GM18909 (cell line): Measurements from ENCODE around the gene TPX2.
A peak's percentile ranks its signal among the peaks of the same experiment; 100 is the strongest.

Source experiments
- ATAC-seq: cut with Tn5 transposase; IDR thresholded peaks from one replicate; pipeline ENCODE4 v1.9.1; 2021; ENCODE audit warnings: mild to moderate bottlenecking; ENCODE audit not compliant: unreplicated experiment, poor library complexity

TPX2 gene

DNA sequence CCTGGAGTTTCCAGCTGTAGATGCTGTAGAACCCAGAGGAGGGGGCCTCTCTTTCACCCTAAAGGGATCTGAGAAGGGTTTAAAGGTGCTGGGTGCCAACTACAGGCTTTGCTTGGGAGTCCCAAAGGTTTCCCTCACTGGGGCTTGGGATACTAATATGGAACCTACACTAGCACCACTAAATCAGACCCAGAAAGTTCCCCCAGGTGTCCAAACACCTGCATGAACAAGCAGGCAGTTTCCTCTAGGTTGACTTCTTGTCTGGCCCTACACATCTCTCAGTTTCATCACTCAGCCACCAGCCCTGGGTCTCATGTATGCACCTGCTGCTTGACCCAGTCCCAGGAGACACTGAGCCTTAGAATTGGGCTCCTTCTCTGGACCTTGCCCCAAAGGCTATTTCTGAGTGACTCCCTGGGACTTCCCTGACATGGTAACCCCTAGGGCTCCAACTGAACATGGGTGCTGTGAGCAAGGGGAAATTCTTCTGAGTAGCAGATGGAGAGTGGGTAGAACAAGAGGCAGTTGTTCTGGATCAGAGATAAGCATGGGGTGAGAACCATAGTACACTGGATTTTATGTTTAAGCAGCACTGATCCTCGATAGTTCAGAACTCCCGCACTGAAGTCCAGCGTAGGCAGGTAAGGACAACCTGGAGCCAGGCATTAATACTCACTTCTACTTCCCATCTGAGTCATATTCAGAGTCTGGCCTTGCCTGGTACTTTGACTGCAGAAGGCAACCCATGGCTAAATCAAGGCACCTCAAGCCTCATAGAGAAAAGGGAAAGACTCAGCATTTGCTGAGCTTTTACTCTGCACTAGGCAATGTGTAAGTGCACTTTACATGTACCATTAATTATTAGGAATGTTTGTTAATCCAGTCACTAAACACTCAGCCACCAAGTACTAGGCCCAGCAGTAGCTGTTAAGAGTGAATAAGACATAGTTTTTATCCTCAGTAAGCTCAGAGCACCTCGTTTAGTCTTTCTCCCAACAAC lies 33.2 kb upstream of the TPX2 start:
- ATAC-seq: peak; percentile 88

DNA sequence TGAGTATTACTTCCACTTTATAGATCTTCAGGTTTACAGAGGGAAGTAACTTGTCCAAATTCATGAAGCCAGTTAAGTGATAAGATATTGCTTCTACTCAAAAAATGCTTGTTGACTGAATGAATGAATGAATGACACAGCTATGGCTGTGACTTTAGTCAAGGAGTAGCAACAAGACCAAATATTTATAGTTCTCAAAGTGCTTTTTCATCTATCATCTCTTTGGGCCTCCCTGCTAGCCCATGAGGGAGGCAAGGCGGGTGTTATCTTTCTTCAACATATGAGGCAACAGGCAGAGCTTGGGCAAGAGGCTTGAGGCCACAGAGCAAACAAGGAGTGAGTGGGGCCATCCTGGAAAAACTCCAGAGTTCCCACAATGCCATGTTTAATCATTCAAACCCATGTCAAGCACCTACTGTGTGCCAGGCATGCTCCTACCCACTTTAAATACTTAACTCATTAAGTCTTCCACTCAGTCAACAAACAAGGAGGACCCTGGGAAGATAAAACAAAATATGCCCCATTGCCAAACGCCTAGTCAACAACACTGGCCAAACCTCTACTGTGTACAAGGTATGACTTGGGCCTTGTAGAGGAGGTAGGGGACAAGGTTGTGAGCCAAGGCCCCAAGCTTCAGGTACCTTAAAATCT lies 32.4 kb upstream of the TPX2 start:
- no peak for ATAC-seq

DNA sequence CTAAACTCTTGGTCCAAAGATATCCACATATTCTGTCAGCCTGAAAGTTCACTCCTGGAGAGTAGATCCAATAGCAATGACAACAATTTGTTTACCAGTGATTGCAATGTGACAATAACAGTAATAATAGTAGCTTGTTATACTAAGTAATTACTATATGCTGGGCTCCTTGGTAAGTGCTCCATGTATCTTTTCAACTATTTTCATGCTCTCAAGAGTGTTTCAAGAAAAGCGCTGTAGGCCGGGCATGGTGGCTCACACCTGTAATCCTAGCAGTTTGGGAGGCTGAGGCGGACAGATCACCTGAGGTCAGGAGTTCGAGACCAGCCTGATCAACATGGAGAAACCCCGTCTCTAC lies 31.9 kb upstream of the TPX2 start:
- ATAC-seq: no peak

DNA sequence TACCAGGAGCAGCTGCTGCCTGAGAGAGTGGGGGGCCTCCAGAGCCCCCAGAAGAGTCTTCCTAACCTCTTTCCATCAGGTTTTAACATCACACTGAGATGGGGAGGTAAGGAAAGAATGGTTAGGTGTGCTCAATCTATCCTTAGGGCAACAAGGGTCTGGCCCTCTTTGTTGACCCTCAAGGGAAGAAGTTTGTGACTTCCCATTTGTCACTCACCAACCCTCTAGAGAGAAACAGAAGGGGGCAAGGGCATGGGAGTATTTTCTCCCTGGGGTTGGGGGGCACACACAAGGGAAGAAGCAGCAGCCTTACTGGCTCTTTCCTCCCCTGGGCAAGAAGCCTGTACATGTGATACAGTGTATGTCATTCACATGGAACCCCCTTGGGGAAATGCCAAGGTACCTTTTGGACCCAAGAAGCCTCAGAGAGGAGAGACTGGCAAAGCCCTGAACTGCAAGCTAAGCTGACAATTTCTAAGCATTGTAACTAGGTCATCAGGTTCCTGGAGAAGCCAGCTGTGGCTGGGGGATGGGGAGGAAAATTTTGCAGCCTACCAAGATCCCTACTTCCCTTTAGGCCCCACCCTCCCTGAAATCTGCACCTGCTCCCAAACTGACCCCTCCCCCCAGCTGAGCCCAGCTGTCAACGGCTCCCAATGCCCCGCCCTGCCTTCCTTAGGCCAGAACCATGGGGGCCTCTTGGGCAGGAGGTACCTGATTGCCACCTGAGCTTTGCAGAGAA lies 30.9 kb upstream of the TPX2 start:
- ATAC-seq: no peak

DNA sequence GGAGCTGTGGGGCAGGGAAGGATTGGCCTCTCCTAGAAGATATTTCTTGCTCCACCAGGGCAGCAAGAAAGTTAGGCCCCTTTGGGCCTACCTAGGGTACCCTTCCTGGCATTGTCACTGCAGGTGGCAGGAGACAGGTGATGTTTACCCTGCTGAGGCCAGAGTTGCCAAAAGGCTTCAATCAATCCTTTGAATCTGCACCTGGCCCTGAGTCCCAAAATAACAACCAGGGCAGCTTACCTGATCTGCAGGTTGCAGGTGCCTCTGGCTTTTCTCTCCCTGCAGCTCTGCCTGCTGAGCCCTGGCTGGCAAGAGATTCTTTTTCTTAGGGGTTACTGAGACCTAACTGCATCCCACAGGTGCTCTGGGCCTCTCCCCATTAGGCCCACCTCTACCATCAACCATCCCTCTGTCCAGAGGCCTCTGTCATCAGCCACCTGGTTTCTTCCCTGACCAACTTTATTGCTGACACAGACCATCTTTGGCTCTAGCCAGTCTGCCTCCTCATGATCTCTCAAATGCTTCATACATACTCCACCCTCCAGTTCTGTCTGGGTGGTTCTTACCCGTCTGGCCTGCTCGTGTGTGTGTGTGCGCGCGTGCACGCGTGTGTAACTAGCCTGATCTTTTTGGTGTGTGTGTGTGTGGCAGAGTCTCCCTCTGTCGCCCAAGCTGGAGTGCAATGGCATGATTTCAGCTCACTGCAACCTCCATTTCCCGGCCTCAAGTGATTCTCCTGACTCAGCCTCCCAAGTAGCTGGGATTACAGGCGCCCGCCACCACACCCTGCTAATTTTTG lies 30.2 kb upstream of the TPX2 start:
- ATAC-seq: no peak

DNA sequence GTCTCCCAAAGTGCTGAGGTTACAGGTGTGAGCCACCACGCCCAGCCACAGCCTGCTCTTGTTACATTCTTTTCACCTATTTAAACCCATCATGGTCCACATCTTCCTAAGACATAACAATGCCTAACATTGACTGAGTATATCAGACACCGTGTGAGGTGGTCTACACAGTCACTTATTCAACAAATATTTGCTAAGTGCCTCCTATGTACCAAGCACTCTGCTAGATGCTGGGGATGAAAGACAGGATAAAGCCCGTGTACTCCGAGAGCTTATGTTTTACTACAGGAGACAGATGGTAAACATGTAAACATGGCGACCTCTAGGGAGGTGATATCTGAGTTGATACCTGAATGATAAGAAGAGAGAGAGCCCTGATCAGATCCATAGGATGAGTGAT lies 29.2 kb upstream of the TPX2 start:
- ATAC-seq: no peak

DNA sequence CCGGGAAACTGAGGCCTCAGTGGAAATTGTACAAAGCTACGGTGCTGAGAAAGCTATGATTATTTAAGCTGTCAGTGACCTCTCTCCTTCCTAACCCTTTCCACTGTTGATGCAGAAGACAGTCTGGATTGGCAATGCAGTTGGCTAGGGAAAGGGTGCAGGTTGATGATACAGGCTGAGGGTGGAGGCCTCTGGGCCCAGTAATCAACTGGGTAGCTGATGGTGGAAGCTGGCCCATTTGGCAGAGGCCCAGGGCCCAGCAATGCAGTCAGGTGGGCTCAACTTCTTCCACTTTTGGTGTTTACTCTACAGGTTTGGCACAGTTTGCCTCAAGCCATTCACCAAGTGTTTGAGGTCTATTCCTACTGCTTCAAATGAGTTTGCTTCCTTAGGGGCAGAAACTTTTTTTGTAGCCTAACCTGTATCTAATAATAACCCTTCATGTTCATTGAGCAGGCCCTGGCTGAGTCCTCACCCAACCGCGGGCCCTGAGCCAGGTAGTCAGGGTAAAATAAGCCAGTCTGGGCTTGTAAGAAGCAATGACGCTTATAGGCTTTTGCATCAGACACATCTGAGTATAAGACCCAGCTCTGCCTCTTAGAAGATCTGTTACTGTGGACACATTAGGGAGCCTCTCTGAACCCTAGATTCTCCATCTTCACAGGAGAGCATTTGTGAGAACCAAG lies 28.5 kb upstream of the TPX2 start:
- ATAC-seq: no peak

DNA sequence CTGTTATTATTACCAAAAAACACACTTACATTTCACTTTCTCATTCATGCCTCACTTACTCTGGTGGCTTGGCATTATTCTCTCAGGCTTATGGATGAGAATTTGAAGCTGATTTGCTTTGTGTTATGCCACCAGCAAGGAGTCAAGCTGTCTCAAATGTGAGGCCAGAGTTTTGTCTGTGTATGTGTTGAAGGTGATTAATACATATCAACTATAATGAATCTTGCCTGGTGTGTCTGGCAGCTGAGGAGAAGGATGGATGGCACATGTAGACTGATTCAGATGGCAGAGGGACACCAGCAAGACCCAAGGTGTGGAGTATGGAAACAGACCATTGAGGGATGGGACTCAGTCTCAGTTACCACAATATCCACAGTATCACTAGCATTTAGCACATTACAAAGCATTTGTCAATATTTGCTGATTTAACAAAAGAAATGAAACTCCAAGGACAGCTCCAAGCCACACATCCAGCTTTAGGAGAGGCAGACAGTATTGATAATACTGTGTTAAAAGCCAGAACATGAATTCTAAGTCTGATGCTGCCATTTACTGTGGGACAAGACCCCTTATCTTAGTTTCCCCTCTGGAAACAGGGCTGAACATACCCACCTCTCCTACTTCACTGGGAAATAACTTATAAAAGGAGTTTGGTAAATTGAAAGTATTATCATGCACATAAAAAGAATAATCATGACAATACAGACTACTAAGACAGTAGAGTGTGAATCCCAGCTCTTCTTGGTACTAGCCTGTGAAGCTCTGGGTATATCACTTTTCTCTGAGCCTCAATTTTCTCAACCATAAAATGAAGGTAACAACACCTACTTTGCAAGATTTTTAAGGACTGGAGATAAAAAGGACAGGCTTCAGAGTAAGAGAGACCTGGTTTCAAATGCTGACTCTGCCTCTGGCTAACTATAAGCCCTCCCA lies 27.6 kb upstream of the TPX2 start:
- no peak for ATAC-seq

DNA sequence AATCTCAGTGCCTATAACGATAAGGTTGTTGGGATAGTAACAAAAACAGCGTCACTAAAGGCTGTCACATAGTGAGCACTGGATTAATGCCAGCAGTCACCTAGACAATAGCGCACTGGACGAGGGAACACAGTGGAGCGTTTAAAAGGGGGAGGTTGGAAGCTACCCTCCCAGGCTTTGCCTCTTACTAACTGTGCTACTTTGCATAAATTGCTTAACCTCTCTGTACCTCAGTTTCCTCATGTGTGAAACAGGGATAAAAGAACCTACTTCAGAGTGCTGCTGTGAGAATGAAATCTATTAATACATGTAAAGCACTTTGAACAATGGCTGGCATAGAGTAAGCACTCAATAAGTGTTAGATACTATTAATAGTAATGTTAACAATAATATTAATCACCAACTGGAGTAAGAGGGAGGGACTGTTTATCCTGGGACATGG lies 27.0 kb upstream of the TPX2 start:
- no peak for ATAC-seq

DNA sequence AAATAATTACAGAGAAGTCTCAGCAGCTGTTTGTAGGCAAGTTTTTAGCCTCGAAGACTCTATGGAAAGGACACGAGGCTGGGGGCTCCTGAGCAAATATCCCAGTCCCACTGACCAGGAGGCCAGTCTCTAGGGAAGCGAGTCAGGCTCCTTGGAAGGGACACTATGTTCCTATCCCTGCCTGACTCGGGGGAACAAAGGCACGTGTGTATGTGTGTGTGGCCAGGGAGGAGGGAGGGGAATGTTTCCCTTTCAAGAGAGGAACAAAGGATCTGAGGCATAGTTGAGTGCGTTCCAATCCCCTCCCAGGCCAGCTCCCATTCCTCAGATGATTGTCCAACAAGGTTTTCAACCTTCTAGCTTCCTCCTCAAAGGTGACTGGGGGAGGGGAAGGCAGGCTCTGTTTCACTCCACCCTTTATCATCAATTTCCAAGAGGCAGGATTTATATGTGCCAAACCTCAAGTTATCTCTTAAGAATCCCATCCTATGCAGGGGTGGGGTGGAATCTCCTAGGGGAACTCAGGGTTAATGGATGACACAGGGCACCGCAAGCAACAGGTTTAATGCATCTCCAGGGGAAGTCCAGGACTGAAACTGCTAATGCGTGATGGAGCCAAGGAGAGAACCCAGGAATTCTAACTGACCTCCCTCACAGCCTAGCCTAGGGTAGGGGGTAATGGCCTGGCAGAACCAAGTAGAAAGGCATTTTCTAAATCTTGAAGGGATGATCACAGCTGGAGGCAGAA lies 26.4 kb upstream of the TPX2 start:
- no peak for ATAC-seq

DNA sequence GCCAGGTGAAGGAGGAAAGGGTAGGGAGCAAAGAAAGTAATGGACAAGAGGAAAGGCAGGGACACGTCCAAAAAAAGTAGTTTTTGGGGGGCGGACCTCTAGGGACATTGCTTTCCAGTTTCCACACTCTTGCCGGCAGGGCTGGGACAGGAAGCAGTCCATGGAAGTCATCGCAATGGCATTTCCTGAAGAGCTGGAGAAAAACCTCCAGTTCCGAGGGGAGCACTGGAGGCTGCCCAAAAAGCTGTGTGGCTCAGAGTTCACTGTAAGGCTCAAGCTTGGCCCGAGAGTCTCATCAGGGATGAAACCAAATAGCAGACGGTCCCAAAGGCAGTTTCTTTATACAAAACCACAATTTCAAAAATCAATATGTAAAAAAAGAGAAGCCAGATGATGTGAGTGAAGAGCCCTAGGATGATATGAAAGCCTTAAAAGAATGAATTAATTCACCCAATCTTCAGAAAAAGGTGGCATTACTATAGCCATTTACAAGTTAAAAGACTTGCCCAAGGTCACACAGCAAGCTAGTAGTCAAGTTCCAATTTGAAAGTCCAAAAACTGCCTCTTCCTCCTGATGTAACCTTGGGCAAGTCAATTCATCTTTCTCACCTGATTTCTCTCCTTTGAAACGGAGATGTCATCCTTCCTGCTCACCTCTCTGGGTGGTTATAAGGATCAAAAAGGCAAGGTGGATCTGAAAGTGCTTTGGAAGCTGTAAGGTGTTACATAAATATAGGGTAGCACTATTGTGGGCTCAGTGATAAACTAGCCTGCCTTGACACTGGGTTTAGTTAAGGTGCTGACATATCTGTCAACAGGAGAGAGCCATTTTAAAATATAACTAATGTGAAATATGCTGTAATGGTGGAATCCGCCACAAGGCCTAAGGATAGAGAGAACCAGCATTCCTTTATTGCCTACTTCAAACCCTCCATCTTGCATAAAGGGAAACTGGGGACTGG lies 25.5 kb upstream of the TPX2 start:
- no peak for ATAC-seq

DNA sequence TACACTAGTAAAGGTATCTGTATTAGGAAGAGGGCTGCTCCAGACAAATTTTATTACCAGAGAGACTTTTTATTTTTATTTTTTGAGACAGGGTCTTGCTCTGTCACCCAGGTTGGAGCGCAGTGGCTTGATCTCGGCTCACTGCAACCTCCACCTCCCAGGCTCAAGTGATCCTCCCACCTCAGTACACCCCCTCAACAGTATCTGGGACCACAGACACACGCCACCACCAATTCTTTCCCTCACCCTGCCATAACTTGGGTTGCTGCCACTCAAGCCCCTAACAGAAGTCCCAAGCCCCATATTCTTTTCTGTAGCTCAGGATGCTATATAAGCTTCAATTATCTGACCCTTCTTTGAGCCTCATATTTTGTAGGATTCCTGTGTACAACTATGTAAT lies 23.3 kb upstream of the TPX2 start:
- ATAC-seq: no peak

DNA sequence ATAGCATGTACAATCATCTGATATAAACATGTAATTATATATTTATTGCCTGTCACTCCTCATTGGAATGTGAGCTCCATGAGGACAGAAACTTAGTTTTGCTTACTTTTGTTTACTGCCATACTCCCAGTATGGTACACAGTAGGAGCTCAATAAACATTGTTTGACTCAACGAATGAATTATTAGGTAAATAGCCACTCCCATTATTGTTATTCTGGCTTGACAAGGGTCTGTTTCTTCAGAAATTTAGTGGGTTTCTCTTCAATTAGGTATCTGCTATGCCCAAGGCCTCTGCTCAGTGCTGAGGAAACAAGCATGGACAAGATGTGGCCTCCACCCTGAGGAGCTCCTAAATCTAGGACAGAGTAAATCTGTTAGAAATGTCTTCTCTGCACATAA lies 22.7 kb upstream of the TPX2 start:
- no peak for ATAC-seq

DNA sequence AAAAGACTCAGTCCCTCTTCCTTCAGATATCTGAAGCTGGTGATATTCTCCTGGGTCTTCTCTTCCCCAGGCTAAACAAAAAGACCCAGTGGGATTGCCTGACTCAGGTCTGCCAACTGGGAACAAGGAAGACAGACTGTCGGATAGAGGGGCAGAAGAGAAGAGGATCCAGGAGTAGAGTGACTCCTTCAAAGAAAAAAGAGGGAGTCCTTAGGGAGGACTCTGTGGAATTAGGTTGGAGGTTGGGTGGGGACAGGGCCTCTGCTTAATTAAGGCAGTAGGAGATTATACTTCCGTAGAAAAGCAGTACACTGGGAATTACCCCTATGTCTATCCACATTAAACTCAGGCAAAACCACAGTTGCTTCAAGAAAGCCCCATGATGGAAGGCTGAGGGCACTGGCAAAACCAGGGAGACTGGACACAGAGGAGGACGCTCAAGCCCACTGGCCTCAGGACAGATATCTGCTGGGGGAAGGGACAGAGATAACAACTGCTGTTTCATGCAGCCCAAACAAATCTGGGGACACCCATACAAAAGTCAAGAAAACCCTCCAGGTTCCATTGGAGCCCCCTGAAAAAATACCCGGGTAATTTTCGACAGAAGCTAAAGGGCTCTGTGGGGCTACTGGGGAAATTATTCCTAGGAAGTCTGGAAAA lies 22.1 kb upstream of the TPX2 start:
- ATAC-seq: peak; percentile 10

DNA sequence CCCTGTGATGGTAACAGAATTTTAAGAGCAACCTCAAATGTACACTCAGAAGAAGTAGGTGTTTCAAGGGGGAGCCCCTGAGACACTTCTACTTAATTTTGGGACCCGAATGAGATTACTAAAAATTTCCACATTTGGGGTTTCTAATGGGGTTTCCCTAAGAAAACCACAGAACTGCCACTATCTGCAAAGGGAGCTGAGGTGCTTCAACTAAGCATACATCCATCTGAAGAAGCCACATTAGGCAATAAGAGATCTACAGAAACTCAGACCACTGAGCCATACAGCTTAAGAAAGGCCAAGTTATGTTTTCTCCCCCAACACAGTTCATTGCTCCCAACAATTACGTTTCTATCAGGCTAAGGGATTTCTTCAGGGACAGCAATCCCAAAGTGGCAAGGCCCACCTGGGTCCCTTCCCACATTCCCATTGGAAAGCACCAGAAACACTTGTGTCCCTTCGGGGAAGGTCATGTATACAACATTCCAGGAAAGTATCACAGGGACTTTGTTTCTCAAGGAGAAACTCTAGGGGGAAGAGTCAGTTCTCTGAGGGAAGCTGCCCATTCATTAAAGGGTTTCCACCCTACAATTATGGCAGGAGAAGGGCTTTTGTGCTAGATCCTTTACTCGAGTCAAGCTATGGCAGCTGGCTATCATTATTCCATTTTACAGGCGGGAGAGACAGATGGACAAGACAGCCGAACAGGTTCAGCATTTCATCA lies 21.4 kb upstream of the TPX2 start:
- peak; percentile 48 for ATAC-seq
